Keratinocyte (primary cell): ENCODE measurements around the gene ZNF689.

Source experiments
- EZH2 ChIP-seq: IDR thresholded peaks from one replicate; pipeline ENCODE4 v1.6.1; 2012; ENCODE audit warnings: inconsistent platforms, mild to moderate bottlenecking, low read length, moderate library complexity
- TF ChIP-seq, protein P1 (sequence below), 3 experiments: IDR thresholded peaks in 1 of 3; conservative IDR thresholded peaks in 1 of 3; optimal IDR thresholded peaks in 1 of 3; 2 replicates in 2 of 3; 3 replicates in 1 of 3; pipeline versions ENCODE3 to v1.5.1; 2011; ENCODE audit warnings: low read length in 3 of 3, mild to moderate bottlenecking in 3 of 3, moderate library complexity in 2 of 3, control low read depth in 1 of 3, inconsistent platforms in 1 of 3; ENCODE audit not compliant: insufficient read depth in 2 of 3; ENCODE audit errors: extremely low read depth in 1 of 3

DNA sequence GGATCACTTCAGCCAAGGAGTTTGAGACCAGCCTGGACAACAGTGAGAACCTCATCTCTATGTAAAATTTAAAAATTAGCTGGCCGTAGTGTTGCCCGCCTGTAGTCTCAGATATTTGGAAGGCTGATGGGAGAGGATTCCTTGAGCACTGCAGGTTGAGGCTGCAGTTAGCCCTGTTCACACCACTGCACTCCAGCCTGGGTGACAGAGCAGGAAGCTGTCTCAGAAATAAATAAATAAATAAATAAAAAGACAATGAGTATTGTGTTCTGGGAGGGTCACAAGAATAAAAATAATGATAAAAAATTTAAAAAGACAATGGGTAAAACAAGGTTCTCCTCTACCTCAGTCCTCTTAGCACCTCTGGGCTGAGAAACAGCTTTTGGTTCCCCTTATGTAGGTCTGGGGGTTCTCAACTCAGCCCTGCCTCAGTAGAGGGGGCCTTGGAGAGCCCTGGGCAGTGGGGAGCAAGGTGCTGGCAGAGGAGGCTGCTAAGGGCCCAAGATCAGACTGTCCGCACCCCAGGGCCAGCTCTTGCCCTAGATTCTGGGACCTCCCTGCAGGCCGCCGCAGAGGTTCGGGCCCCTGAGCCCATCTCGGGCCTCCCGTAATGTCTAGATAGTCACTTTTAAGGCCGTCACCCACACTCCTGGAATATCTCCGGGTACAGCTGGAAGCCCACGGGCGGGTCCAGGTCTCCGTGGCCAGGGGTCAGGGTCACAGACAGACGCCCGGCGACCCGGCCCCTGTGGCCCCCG, 55.5 kb downstream of the ZNF689 start:
- TF ChIP-seq, protein P1, sequence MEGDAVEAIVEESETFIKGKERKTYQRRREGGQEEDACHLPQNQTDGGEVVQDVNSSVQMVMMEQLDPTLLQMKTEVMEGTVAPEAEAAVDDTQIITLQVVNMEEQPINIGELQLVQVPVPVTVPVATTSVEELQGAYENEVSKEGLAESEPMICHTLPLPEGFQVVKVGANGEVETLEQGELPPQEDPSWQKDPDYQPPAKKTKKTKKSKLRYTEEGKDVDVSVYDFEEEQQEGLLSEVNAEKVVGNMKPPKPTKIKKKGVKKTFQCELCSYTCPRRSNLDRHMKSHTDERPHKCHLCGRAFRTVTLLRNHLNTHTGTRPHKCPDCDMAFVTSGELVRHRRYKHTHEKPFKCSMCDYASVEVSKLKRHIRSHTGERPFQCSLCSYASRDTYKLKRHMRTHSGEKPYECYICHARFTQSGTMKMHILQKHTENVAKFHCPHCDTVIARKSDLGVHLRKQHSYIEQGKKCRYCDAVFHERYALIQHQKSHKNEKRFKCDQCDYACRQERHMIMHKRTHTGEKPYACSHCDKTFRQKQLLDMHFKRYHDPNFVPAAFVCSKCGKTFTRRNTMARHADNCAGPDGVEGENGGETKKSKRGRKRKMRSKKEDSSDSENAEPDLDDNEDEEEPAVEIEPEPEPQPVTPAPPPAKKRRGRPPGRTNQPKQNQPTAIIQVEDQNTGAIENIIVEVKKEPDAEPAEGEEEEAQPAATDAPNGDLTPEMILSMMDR (optimal IDR thresholded peaks at IDR 0.05 in 1 of 3, IDR thresholded peaks at IDR 0.05 in 1 of 3, conservative IDR thresholded peaks at IDR 0.05 in 1 of 3; ENCODE audit: extremely low read depth in 1 of 3, insufficient read depth in 2 of 3, low read length in 3 of 3) = no peak
- no peak for TF ChIP-seq EZH2
